Stimulated activated CD4-positive, alpha-beta T cell treated with anti-CD3 and anti-CD28 coated beads, Interleukin-4, amount 100 ng/mL, for 1 hour (primary cell): ENCODE results near the gene WDR81.
A peak's percentile ranks its signal among the peaks of the same experiment; 100 is the strongest.
"Not testable (repeated sequence)": the region's sequence is repeated elsewhere in the genome, so short reads cannot be mapped to it uniquely, and the experiment has no call there.

ENCODE experiments used
- DNase-seq: peaks from one replicate; pipeline ENCODE4 v3.0.0-alpha.2; 2020

WDR81 gene

GRCh38 chr17:1732241-1732832 is 7.8 kb downstream of the WDR81 start:
- DNase-seq = no peak

GRCh38 chr17:1732833-1733321 is 8.4 kb downstream of the WDR81 start:
- DNase-seq = no peak

GRCh38 chr17:1733759-1734158 is 9.3 kb downstream of the WDR81 start:
- no peak for DNase-seq

- DNase-seq = no peak
These were observed 10.9 kb downstream of the WDR81 start for GRCh38 chr17:1735418-1735817.

GRCh38 chr17:1735834-1736347 is 11.4 kb downstream of the WDR81 start:
- no peak for DNase-seq

GRCh38 chr17:1736348-1737281 is 12.1 kb downstream of the WDR81 start:
- DNase-seq = peak; percentile 68

GRCh38 chr17:1737531-1738291 is 13.2 kb downstream of the WDR81 start:
- DNase-seq = no peak

GRCh38 chr17:1741899-1742298 is 17.4 kb downstream of the WDR81 start:
- DNase-seq = not testable (repeated sequence)

- no peak for DNase-seq
These were observed 18.0 kb downstream of the WDR81 start, which contains the start of gene SERPINF2 for GRCh38 chr17:1742371-1743087. SERPINF2 (plus strand) TSS chr17:1742871; CDS start chr17:1744996, 2,125 bp downstream.

- DNase-seq = no peak
These were observed 18.6 kb downstream of the WDR81 start for GRCh38 chr17:1743088-1743439.

- no peak for DNase-seq
These were observed 20.3 kb downstream of the WDR81 start for GRCh38 chr17:1744551-1745512.

- no peak for DNase-seq
These were observed 21.1 kb downstream of the WDR81 start for GRCh38 chr17:1745513-1746020.

GRCh38 chr17:1746975-1747543 is 22.6 kb downstream of the WDR81 start:
- DNase-seq = no peak

- DNase-seq = no peak
These were observed 26.1 kb downstream of the WDR81 start for GRCh38 chr17:1750628-1751027.

- DNase-seq = no peak
These were observed 28.1 kb downstream of the WDR81 start for GRCh38 chr17:1752425-1753262.

- no peak for DNase-seq
These were observed 29.4 kb downstream of the WDR81 start for GRCh38 chr17:1753767-1754429.

- DNase-seq = no peak
These were observed 30.1 kb downstream of the WDR81 start for GRCh38 chr17:1754430-1755112.

- DNase-seq = no peak
These were observed 30.8 kb downstream of the WDR81 start for GRCh38 chr17:1755252-1755826.
